Measurements from ENCODE around the gene WDTC1. TPM values are rescaled to one million over a fixed set of nuclear protein-coding genes. Genes with fewer than 3 reads are reported as not detected.
A peak's percentile ranks its signal among the peaks of the same experiment; 100 is the strongest.

The WDTC1 gene
- total RNA-seq, 1 donor from 2014 or later = 36.2 TPM

- Histone ChIP-seq H3K36me3 (peaks cover 28 to 31% of the 10 kb centered on the region in 2 donors), H3K9me3 (no peaks in the 10 kb centered on the region), H3K4me3 (no peak overlapping the region), H3K27me3 (no peaks in the 10 kb centered on the region), H3K4me1 (no peaks in the 10 kb centered on the region), H3K27ac (no peak overlapping the region)
- no peak for DNase-seq (ENCODE audit: low spot score in 2 of 2)
- intact Hi-C loops (cut with DNase I) = no loop called here
- TF ChIP-seq CTCF (IDR thresholded peaks at IDR 0.05) = no peak
These were observed 104.8 kb downstream of the WDTC1 start for GRCh38 chr1:27339213-27339612.

GRCh38 chr1:27341525-27342252 lies 107.3 kb downstream of the WDTC1 start, which contains the start of gene SYTL1:
TSS of gene SYTL1 (plus strand) at chr1:27342022. CDS start at chr1:27345335, 3,313 bp downstream.
- no peaks in the 10 kb centered on the region for H3K9me3 ChIP-seq
- H3K27ac ChIP-seq = no peak within 1 kb of the TSS
- no peaks in the 10 kb centered on the region for H3K4me1 ChIP-seq
- H3K27me3 ChIP-seq = no peaks in the 10 kb centered on the region
- DNase-seq (ENCODE audit: low spot score in 2 of 2) = no peak
- intact Hi-C loops (cut with DNase I) = loop anchor here (5.0 kb wide), 1 partner anchor 41 kb away; the partner anchor contains the start of gene CD164L2
- no peak for TF ChIP-seq CTCF (IDR thresholded peaks at IDR 0.05)
- H3K4me3 ChIP-seq = peak within 1 kb of the TSS in 1 of 2 donors; percentile 0
- H3K36me3 ChIP-seq = peaks cover 3 to 6% of the 10 kb centered on the region in 2 donors

- H3K36me3 ChIP-seq = peaks cover 0 to 3% of the 10 kb centered on the region in 2 donors
- H3K4me1 ChIP-seq = no peaks in the 10 kb centered on the region
- intact Hi-C loops (cut with DNase I) = loop anchor here (5.0 kb wide), 1 partner anchor 40 kb away; the partner anchor contains the start of gene CD164L2
- no peak overlapping the region for H3K27ac ChIP-seq
- no peaks in the 10 kb centered on the region for H3K9me3 ChIP-seq
- H3K4me3 ChIP-seq = peak overlapping the region in 1 of 2 donors; percentile 0
- no peak for TF ChIP-seq CTCF (IDR thresholded peaks at IDR 0.05)
- no peaks in the 10 kb centered on the region for H3K27me3 ChIP-seq
- no peak for DNase-seq (ENCODE audit: low spot score in 2 of 2)
These were observed 108.0 kb downstream of the WDTC1 start for GRCh38 chr1:27342391-27342777.

- no peak for TF ChIP-seq CTCF (IDR thresholded peaks at IDR 0.05)
- H3K36me3 ChIP-seq = peaks cover 0 to 3% of the 10 kb centered on the region in 2 donors
- no peak overlapping the region for H3K27ac ChIP-seq
- no peaks in the 10 kb centered on the region for H3K27me3 ChIP-seq
- no peaks in the 10 kb centered on the region for H3K4me1 ChIP-seq
- intact Hi-C loops (cut with DNase I) = loop anchor here (5.0 kb wide), 1 partner anchor 39 kb away; the partner anchor contains the start of gene CD164L2
- no peak for DNase-seq (ENCODE audit: low spot score in 2 of 2)
- no peak overlapping the region for H3K4me3 ChIP-seq
- H3K9me3 ChIP-seq = no peaks in the 10 kb centered on the region
These were observed 108.6 kb downstream of the WDTC1 start for GRCh38 chr1:27342778-27343638.

- intact Hi-C loops (cut with DNase I) = loop anchor here (5.0 kb wide), 1 partner anchor 39 kb away; the partner anchor contains the start of gene CD164L2
- no peak for TF ChIP-seq CTCF (IDR thresholded peaks at IDR 0.05)
- no peak overlapping the region for H3K27ac ChIP-seq
- no peaks in the 10 kb centered on the region for H3K9me3 ChIP-seq
- peaks cover 0 to under 1% of the 10 kb centered on the region in 2 donors for H3K36me3 ChIP-seq
- no peaks in the 10 kb centered on the region for H3K4me1 ChIP-seq
- no peak for DNase-seq (ENCODE audit: low spot score in 2 of 2)
- H3K4me3 ChIP-seq = no peak overlapping the region
- no peaks in the 10 kb centered on the region for H3K27me3 ChIP-seq
These were observed 109.2 kb downstream of the WDTC1 start for GRCh38 chr1:27343639-27344025.
